Testis (tissue), 3 donors: Measurements from ENCODE around the gene SMG6. TPM values are rescaled to one million over a fixed set of nuclear protein-coding genes. Genes with fewer than 3 reads are reported as not detected.
"Not testable (repeated sequence)": the region's sequence is repeated elsewhere in the genome, so short reads cannot be mapped to it uniquely, and the experiment has no call there.

ENCODE experiments used
- DNase-seq: peaks from one replicate; pipeline ENCODE4 v3.0.0-alpha.2; 2019
- H3K27ac ChIP-seq, 2 donors: fragments of 200-600 bp; sonication (generic); one replicate each; pipeline ENCODE4 v1.5.1; 2019
- H3K27me3 ChIP-seq: fragments of 200-600 bp; sonication (generic); one replicate; pipeline ENCODE4 v1.5.1; 2019
- H3K36me3 ChIP-seq: fragments of 200-600 bp; sonication (generic); one replicate; pipeline ENCODE4 v1.5.1; 2017; ENCODE audit warnings: low read depth; ENCODE audit errors: missing control alignments
- H3K4me1 ChIP-seq: fragments of 200-600 bp; sonication (generic); one replicate; pipeline ENCODE4 v1.5.1; 2019
- H3K4me3 ChIP-seq, 2 donors: fragments of 200-600 bp; sonication (generic); one replicate each; pipeline ENCODE4 v1.5.1; 2017 to 2019
- H3K9me3 ChIP-seq: fragments of 200-600 bp; sonication (generic); one replicate; pipeline ENCODE4 v1.5.1; 2017
- CTCF ChIP-seq, 3 experiments: fragments of 450-650 bp in 2 of 3; fragments of 200-600 bp in 1 of 3; sonication (generic) in 1 of 3; IDR thresholded peaks; one replicate each; pipeline ENCODE4 v1.5.1; 2016 to 2019; ENCODE audit warnings: antibody characterized with exemption in 3 of 3, mild to moderate bottlenecking in 2 of 3, moderate library complexity in 1 of 3
- POLR2A ChIP-seq: fragments of 450-650 bp; IDR thresholded peaks from one replicate; pipeline ENCODE4 v1.6.1; 2017; ENCODE audit warnings: antibody characterized with exemption, mild to moderate bottlenecking, moderate library complexity
- WGBS, 2 donors: methylation state at CpG; one replicate each; pipeline ENCODE4 v1.1.5; 2018; 5-methylcytosine and 5-hydroxymethylcytosine counted together
- intact Hi-C: fragments of 100-400 bp; cut with DNase I; formaldehyde crosslinking; loops from one replicate; pipeline ENCODE4 v1.15.1; 2023; ENCODE audit warnings: low total_unique reads
- polyA plus RNA-seq: library from polyadenylated mRNA; stranded (reverse); fragments of 350-450 nt; fragmentation: Illumina TruSeq; extraction: RNeasy Lipid Tissue Mini Kit (QIAGEN cat#74804); gene quantifications from one replicate; pipeline ENCODE4 v1.2.3, GENCODE V29; 2014; ENCODE audit warnings: low read depth, low replicate concordance; ENCODE audit not compliant: insufficient read depth
- total RNA-seq, 2 donors: library from RNA; depleted of rRNA; stranded (reverse); fragments of >200 nt; gene quantifications; one replicate each; pipeline ENCODE4 v1.2.3, GENCODE V29; 2016

The SMG6 gene
- total and polyA plus RNA-seq, 3 donors from 2014 or later, result 68.7 to 86.5 (median 80.6) TPM

- TF ChIP-seq POLR2A (no peak), CTCF (IDR thresholded peaks at IDR 0.05) (no peak)
- H3K4me1 ChIP-seq, result peaks cover 5% of the 10 kb centered on the region
- intact Hi-C loops, result no loop called here
Measured at GRCh38 chr17:2016494-2016893, 287.1 kb downstream of the SMG6 start.

DNA sequence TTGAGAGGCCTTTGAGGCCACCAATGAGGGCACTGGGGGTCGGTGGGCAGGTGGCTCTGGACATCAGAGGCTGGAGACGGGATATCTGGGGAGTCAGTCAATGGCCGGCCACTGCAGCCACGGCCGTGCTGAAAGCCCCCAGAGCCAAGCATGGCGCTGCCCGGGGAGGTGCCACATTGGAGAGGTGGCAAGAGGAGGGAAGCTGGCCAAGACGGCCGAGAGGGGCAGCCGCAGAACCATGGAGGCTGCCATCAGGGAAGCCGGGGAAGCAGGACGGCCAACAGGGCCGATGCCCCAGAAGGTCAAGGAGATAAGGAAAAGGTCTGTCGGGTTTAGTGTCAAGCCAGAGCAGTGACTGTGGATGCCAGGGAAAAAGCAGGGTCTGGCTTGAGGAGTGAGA lies 288.3 kb downstream of the SMG6 start:
- DNase-seq, result no peak
- Histone ChIP-seq H3K4me3 (no peak overlapping the region), H3K27ac (no peak overlapping the region), H3K4me1 (peaks cover 5% of the 10 kb centered on the region), H3K36me3 (no peaks in the 10 kb centered on the region), H3K27me3 (no peaks in the 10 kb centered on the region), H3K9me3 (no peaks in the 10 kb centered on the region)
- 89 to 93% methylated on average over 14 of the region's 14 CpGs for WGBS, 2 donors
- intact Hi-C loops, result no loop called here
- TF ChIP-seq POLR2A, result no peak
- TF ChIP-seq CTCF (IDR thresholded peaks at IDR 0.05), result no peak

More at GRCh38 chr17:2016494-2016893, 287.1 kb downstream of the SMG6 start:
- Histone ChIP-seq H3K36me3 (no peaks in the 10 kb centered on the region), H3K4me3 (no peak overlapping the region), H3K9me3 (no peaks in the 10 kb centered on the region), H3K27ac (no peak overlapping the region), H3K27me3 (no peaks in the 10 kb centered on the region)
- no peak for DNase-seq
- WGBS, 2 donors, result 87 to 91% methylated on average over 16 to 20 of the region's 20 CpGs

- no peaks in the 10 kb centered on the region for H3K9me3 ChIP-seq
- H3K27me3 ChIP-seq, result no peaks in the 10 kb centered on the region
- H3K36me3 ChIP-seq, result no peaks in the 10 kb centered on the region
- H3K4me3 ChIP-seq, result no peak overlapping the region
- no peak for TF ChIP-seq CTCF (IDR thresholded peaks at IDR 0.05)
- no peak for TF ChIP-seq POLR2A
- H3K4me1 ChIP-seq, result peaks cover 5% of the 10 kb centered on the region
- intact Hi-C loops, result no loop called here
- WGBS, 2 donors, result 88 to 94% methylated on average over 1 of the region's 1 CpG
- DNase-seq, result no peak
- H3K27ac ChIP-seq, result no peak overlapping the region
Measured at GRCh38 chr17:2013994-2014317, 289.6 kb downstream of the SMG6 start.

- H3K27me3 ChIP-seq, intact Hi-C loops, H3K9me3 ChIP-seq, H3K36me3 ChIP-seq, DNase-seq, H3K27ac ChIP-seq, H3K4me1 ChIP-seq, H3K4me3 ChIP-seq: not testable (repeated sequence)
- 88 to 96% methylated on average over 6 of the region's 6 CpGs for WGBS, 2 donors
Measured at GRCh38 chr17:2013220-2013993, 290.2 kb downstream of the SMG6 start.

- H3K36me3 ChIP-seq, result no peaks in the 10 kb centered on the region
- H3K4me3 ChIP-seq, result no peak overlapping the region
- no peaks in the 10 kb centered on the region for H3K27me3 ChIP-seq
- H3K9me3 ChIP-seq, result no peaks in the 10 kb centered on the region
- DNase-seq, result no peak
- H3K27ac ChIP-seq, result peak overlapping the region in 1 of 2 donors; percentile 77
- intact Hi-C loops, result no loop called here
- TF ChIP-seq POLR2A, result no peak
- no peak for TF ChIP-seq CTCF (IDR thresholded peaks at IDR 0.05)
- H3K4me1 ChIP-seq, result peaks cover 7% of the 10 kb centered on the region
- 91 to 96% methylated on average over 4 of the region's 4 CpGs for WGBS, 2 donors
Measured at GRCh38 chr17:2012499-2012898, 291.1 kb downstream of the SMG6 start.
